Activated CD4-positive, alpha-beta T cell treated with anti-CD3 and anti-CD28 coated beads, Interleukin-2, amount 10 ng/mL, durations not matched to agents 7 days and 5 days (primary cell): ENCODE data around the gene RAB3C. TPM values are rescaled to one million over a fixed set of nuclear protein-coding genes. Genes with fewer than 3 reads are reported as not detected.

Experiments
- CTCF ChIA-PET: fragments of 350-600 bp; sonication (Branson Sonifier 250); formaldehyde crosslinking; loops from one replicate; lab custom pipeline; 2021; ENCODE audit warnings: antibody characterized with exemption; lab: Charles Lee
- POLR2A ChIA-PET: fragments of 350-600 bp; sonication (Branson Sonifier 250); formaldehyde crosslinking; loops from one replicate; lab custom pipeline; 2021; ENCODE audit warnings: antibody characterized with exemption; lab: Charles Lee
- DNase-seq: peaks from one replicate; pipeline ENCODE4 v3.0.0-alpha.2; 2020
- H3K27ac Mint-ChIP-seq: one replicate; pipeline ENCODE4 v1.8.0; 2021; ENCODE audit warnings: mild to moderate bottlenecking, moderate library complexity, mixed read lengths
- H3K27me3 Mint-ChIP-seq: one replicate; pipeline ENCODE4 v1.8.0; 2021; ENCODE audit warnings: mixed read lengths
- H3K36me3 Mint-ChIP-seq: one replicate; pipeline ENCODE4 v1.8.0; 2021; ENCODE audit warnings: low read depth, mixed read lengths
- H3K4me1 Mint-ChIP-seq: one replicate; pipeline ENCODE4 v1.8.0; 2021; ENCODE audit warnings: mixed read lengths
- H3K4me3 Mint-ChIP-seq: one replicate; pipeline ENCODE4 v1.8.0; 2021; ENCODE audit warnings: mild to moderate bottlenecking, moderate library complexity, mixed read lengths
- H3K9me3 Mint-ChIP-seq: one replicate; pipeline ENCODE4 v1.8.0; 2021; ENCODE audit warnings: mixed read lengths
- total RNA-seq, 2 experiments: library from RNA; stranded (reverse); gene quantifications; one replicate each; pipeline ENCODE4 v1.2.3, GENCODE V29; 2021

The RAB3C gene
- total RNA-seq, 2 experiments from 2014 or later, result not detected

GRCh38 chr5:58622936-58623871, 40.3 kb downstream of the RAB3C start:
- no peaks in the 10 kb centered on the region for H3K36me3 Mint-ChIP-seq
- CTCF ChIA-PET, result no interaction called here
- no peak overlapping the region for H3K27ac Mint-ChIP-seq
- no peaks in the 10 kb centered on the region for H3K9me3 Mint-ChIP-seq
- no peaks in the 10 kb centered on the region for H3K4me1 Mint-ChIP-seq
- H3K27me3 Mint-ChIP-seq, result no peaks in the 10 kb centered on the region
- no peak for DNase-seq
- POLR2A ChIA-PET, result no interaction called here
- H3K4me3 Mint-ChIP-seq, result no peak overlapping the region

- H3K4me1 Mint-ChIP-seq, result no peaks in the 10 kb centered on the region
- no peaks in the 10 kb centered on the region for H3K36me3 Mint-ChIP-seq
- H3K27ac Mint-ChIP-seq, result no peak overlapping the region
- no peak overlapping the region for H3K4me3 Mint-ChIP-seq
- DNase-seq, result no peak
- no peaks in the 10 kb centered on the region for H3K9me3 Mint-ChIP-seq
- peaks cover 2% of the 10 kb centered on the region for H3K27me3 Mint-ChIP-seq
- POLR2A ChIA-PET, result no interaction called here
- CTCF ChIA-PET, result no interaction called here
These were observed 45.8 kb downstream of the RAB3C start for GRCh38 chr5:58628626-58629025.

DNA sequence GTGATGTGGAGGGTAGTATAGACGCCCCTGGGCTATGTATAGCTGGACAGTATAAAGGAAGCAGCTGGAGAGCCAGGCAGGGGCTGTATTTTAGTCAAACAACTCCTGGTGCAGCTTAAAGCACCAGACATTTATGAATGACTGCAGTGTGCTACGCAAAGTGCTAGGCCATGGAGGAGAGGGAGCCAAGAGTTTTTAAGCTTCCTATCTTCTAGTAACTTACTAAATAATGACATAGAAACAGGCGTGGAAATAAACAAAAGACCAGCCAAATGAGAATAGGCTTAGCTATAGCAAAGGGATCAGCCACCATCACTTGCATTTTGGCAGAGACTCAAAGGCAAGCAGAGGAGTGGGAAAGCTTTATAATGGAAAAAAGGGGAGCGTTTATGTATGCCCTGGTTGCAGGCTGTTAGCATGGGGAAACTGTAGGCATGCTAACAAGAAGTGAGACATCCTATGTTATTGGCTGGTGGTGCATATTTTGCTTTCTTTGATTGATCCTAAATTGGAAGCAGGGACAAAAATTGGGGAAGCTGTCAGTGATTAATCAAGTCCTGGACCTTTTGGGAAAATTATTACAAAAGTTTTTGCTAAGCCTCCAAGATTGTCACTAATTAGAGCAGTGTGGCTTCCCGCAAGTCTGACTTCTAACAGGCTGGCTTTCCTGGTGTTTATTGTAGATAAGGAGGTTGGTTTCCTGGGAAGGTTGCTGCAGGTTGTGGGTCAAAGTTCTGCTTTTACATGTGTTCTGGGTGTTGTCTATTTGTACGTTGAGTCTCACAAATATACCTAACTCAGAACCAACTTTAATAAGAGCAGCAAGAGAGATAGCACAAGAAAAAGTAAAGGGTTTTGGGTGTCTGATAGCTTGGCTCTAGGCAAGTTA, 46.6 kb downstream of the RAB3C start:
- no peaks in the 10 kb centered on the region for H3K9me3 Mint-ChIP-seq
- ChIA-PET CTCF (no interaction called here), POLR2A (no interaction called here)
- H3K27ac Mint-ChIP-seq, result no peak overlapping the region
- H3K4me1 Mint-ChIP-seq, result no peaks in the 10 kb centered on the region
- no peak overlapping the region for H3K4me3 Mint-ChIP-seq
- H3K27me3 Mint-ChIP-seq, result peaks cover 2% of the 10 kb centered on the region
- no peaks in the 10 kb centered on the region for H3K36me3 Mint-ChIP-seq
- no peak for DNase-seq

GRCh38 chr5:58631895-58632294, 49.0 kb downstream of the RAB3C start:
- Mint-ChIP-seq H3K9me3 (no peaks in the 10 kb centered on the region), H3K27ac (no peak overlapping the region), H3K4me3 (no peak overlapping the region), H3K36me3 (no peaks in the 10 kb centered on the region), H3K4me1 (no peaks in the 10 kb centered on the region), H3K27me3 (peaks cover 2% of the 10 kb centered on the region)
- CTCF ChIA-PET, result no interaction called here
- POLR2A ChIA-PET, result no interaction called here
- DNase-seq, result no peak

DNA sequence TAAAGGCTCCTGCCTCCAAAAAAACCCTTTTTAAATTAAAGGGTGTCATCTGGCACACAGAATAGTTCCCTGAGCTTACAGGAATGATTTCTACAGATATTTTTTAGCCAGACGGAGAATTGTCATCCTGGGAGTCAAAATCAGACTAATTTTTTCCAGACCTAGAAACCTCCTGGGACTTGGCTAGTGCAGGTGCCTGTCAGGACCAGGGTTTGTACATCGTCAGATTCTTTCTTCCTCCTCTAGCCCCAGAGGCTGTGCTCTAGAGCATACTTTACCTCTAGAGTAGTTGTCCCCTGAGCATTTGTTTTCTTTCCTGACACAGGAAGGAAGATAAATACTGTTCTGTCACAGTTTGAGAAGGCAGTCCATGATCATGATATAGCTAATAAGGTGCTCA, 52.5 kb downstream of the RAB3C start:
- H3K4me1 Mint-ChIP-seq, result no peaks in the 10 kb centered on the region
- no peak overlapping the region for H3K27ac Mint-ChIP-seq
- H3K4me3 Mint-ChIP-seq, result no peak overlapping the region
- H3K9me3 Mint-ChIP-seq, result no peaks in the 10 kb centered on the region
- H3K27me3 Mint-ChIP-seq, result peaks cover 2% of the 10 kb centered on the region
- H3K36me3 Mint-ChIP-seq, result no peaks in the 10 kb centered on the region
- ChIA-PET CTCF (no interaction called here), POLR2A (no interaction called here)
- DNase-seq, result no peak

DNA sequence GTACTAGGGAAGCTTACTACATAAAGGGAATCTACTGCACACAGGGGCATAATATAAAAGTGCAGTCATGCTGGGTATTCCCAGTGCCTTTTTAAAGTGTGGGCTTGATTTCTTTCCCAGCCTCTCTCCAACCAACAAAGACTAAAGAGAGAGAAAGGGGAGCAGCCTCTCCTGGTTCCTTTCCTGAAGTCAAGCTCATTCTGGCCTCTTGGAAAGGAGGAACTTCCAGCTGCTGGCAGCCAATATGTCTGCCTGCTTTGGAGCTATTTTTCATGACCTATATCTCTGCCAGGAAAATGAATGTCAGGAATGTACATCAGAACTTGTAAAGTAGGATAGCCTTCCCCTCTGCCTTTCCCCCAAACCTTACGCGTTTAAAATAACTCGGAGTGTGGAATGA, 57.1 kb downstream of the RAB3C start:
- no peak for DNase-seq
- no peaks in the 10 kb centered on the region for H3K9me3 Mint-ChIP-seq
- H3K27me3 Mint-ChIP-seq, result no peaks in the 10 kb centered on the region
- no peak overlapping the region for H3K27ac Mint-ChIP-seq
- H3K4me1 Mint-ChIP-seq, result no peaks in the 10 kb centered on the region
- ChIA-PET POLR2A (no interaction called here), CTCF (no interaction called here)
- H3K36me3 Mint-ChIP-seq, result no peaks in the 10 kb centered on the region
- no peak overlapping the region for H3K4me3 Mint-ChIP-seq

DNA sequence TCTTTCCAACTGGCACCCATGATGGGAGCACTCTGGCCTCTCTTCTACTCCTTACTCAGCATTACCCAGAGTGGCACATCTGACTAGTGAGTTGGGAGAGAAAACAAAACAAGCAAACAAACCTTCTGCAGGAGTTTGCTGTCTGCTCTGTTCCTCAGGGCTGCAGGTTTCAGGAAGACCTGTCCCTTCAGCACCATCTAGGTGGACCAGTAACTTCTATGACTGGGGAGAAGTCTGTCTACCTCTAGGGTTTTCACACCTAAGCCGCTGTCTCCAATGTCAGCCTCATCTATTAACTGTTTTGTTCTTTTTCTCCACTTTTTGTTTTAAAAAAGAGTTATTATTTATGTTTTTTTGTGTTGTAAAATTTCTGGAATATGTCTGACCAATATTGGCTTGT, 58.7 kb downstream of the RAB3C start:
- no peaks in the 10 kb centered on the region for H3K36me3 Mint-ChIP-seq
- no peaks in the 10 kb centered on the region for H3K4me1 Mint-ChIP-seq
- CTCF ChIA-PET, result no interaction called here
- no peaks in the 10 kb centered on the region for H3K9me3 Mint-ChIP-seq
- H3K4me3 Mint-ChIP-seq, result no peak overlapping the region
- no peak overlapping the region for H3K27ac Mint-ChIP-seq
- no peak for DNase-seq
- no peaks in the 10 kb centered on the region for H3K27me3 Mint-ChIP-seq
- POLR2A ChIA-PET, result no interaction called here

DNA sequence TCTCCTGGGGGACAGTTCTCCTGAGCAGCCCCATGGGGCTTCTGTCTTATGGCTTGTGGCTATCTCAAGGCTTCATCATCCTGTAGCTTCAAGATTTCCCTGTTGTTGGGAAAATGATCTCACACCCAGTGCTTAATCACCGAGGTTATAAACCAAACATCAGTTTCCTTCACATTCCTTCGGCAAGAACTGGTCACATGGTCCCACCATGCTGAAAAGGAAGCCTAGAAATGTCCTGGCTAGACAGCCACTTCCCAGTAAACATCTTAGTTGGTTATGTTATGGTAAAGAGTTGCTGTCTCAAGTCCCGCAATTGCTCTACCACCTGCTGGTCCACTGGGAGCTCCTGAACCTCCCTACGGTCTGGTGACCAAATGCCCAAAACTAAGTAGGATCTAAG, 66.0 kb downstream of the RAB3C start:
- CTCF ChIA-PET, result no interaction called here
- POLR2A ChIA-PET, result no interaction called here
- Mint-ChIP-seq H3K4me3 (no peak overlapping the region), H3K27me3 (peaks cover 7% of the 10 kb centered on the region), H3K36me3 (no peaks in the 10 kb centered on the region), H3K27ac (no peak overlapping the region), H3K4me1 (no peaks in the 10 kb centered on the region), H3K9me3 (no peaks in the 10 kb centered on the region)
- no peak for DNase-seq

DNA sequence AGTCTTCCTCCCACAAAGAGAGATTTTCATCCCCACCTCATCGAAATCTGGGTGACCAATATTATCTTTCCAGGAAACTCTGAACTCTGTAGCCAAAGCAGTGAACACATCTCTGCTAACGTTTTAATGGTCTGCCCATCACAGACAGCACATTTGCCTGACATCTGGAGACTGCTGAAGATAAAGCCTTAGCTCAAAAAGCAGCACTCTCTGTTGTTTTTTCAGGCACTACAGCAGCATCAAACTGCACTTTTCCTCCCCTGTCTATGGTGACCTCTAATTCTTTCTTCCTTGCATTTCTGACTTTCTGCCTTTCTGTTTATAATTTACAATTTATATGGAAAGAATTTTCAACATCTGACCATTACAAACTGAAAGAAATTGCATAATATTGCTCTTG, 66.8 kb downstream of the RAB3C start:
- DNase-seq, result no peak
- Mint-ChIP-seq H3K27me3 (peaks cover 7% of the 10 kb centered on the region), H3K4me3 (no peak overlapping the region), H3K27ac (no peak overlapping the region), H3K4me1 (no peaks in the 10 kb centered on the region), H3K9me3 (no peaks in the 10 kb centered on the region), H3K36me3 (no peaks in the 10 kb centered on the region)
- CTCF ChIA-PET, result no interaction called here
- POLR2A ChIA-PET, result no interaction called here

GRCh38 chr5:58653521-58653920, 70.6 kb downstream of the RAB3C start:
- no peak overlapping the region for H3K27ac Mint-ChIP-seq
- no peaks in the 10 kb centered on the region for H3K36me3 Mint-ChIP-seq
- H3K9me3 Mint-ChIP-seq, result no peaks in the 10 kb centered on the region
- DNase-seq, result no peak
- H3K4me3 Mint-ChIP-seq, result no peak overlapping the region
- peaks cover 7% of the 10 kb centered on the region for H3K27me3 Mint-ChIP-seq
- POLR2A ChIA-PET, result interaction anchor here (0.6 kb wide), 1 partner anchor 10 kb away, joined by 3 read pairs; no protein-coding TSS in a partner anchor
- CTCF ChIA-PET, result no interaction called here
- no peaks in the 10 kb centered on the region for H3K4me1 Mint-ChIP-seq

DNA sequence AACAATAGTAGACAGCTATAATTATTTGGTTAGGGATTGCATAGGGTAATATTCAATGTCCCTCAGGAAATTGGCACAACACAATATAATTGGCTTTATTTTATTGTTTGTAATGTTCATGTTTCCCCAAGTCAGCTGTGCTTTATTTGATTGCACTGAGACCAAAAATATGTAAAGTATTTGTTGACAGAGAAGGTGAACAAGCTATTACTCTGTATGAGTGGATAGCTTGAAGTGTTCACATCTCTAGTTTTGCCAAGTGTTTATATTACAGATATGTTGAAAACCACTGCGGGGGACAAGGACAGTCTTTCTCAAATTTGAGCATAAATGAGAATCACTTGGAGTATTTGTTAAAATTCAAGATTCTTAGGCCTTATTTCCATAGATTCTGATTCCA, 83.3 kb downstream of the RAB3C start:
- DNase-seq, result no peak
- Mint-ChIP-seq H3K4me3 (no peak overlapping the region), H3K36me3 (no peaks in the 10 kb centered on the region), H3K9me3 (no peaks in the 10 kb centered on the region), H3K27me3 (no peaks in the 10 kb centered on the region), H3K4me1 (no peaks in the 10 kb centered on the region), H3K27ac (no peak overlapping the region)
- CTCF ChIA-PET, result no interaction called here
- POLR2A ChIA-PET, result no interaction called here

DNA sequence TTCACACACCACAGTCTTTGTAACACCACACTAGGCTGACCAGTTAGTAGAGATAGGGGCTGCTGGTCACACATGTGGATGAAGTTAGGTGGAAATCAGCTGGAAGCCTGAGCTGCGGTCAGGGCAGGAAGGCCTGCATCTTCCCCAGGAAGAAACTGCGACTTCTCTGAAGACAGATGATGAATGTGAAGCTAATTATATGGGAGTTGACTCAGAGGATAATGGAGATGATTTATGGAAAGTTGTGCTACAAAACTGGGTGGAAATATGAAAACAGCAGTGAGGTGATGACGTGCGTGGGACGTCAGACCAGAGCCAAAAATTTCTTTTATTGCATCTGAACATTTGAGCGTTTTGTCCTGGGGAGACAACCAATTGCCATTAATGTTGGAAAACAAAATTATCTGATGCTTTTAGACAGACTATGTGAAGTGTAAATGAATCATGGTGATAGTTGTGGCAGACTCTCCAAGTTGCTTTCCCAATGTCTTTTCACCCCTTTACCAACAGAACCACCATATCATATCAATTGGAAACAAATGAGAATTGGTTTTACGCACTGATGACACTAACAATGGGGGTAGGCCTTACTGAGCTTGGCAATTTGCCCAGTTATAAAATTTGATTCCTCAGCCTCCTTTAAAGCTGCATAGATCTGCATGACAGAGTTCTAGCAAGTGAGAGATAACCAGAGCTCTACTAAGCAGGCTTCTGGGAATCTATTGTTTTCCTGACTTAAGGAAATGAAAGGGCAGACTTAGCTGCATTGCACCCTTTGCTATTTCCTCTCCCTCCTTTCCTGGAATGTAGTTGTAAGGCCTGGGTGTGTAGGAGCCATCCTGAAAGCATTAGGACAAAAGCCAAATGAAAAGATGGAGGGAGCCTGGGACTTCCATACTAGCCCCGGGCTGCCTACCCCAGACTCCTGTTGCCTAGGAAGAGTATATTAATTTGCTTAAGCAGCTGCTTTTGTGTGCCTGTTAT, 84.0 kb downstream of the RAB3C start:
- Mint-ChIP-seq H3K27ac (no peak overlapping the region), H3K4me1 (no peaks in the 10 kb centered on the region), H3K36me3 (no peaks in the 10 kb centered on the region), H3K4me3 (no peak overlapping the region), H3K9me3 (no peaks in the 10 kb centered on the region), H3K27me3 (peaks cover under 1% of the 10 kb centered on the region)
- no peak for DNase-seq
- POLR2A ChIA-PET, result no interaction called here
- CTCF ChIA-PET, result no interaction called here
